ENCODE measurements around the gene BLOC1S6. TPM values are rescaled to one million over a fixed set of nuclear protein-coding genes. Genes with fewer than 3 reads are reported as not detected.

The BLOC1S6 gene, protein sequence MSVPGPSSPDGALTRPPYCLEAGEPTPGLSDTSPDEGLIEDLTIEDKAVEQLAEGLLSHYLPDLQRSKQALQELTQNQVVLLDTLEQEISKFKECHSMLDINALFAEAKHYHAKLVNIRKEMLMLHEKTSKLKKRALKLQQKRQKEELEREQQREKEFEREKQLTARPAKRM
- 43.9 TPM for total RNA-seq

DNA sequence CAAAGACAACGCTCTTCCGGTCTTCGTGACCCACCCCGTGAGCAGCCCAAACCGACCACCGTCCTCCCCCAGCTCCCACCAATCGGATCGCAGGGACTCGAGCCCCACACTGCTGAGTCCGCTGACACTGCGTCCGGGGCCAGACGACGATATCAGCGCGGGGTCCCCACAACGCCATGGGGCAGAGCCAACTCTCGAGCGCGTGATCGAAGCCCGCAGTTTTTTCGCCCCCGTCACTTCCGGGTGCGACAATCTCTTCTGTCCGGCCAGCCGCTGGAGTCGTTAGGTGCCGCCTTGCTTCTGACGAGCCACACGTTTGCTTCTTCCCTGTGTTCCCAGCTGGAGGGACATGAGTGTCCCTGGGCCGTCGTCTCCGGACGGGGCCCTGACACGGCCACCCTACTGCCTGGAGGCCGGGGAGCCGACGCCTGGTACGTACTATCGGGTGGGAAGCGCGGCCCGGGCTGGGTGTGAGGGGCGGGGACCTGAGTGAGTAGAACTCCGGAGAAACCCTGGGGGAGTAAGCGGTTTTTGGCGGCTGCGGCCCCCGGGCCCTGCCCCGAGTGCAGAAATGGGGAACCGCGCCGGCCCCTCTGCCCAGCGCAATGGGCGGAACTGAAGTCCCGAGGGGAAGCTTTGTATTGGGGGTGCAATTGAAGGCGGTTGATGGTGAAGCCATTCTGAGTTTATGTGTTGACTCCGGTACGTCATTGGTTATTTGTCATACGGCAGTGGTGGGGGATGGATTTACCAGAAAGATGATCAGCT lies at the start of gene BLOC1S6:
Gene BLOC1S6, plus strand, starts transcription at position 285 of the 768 bp plus-strand sequence. Its CDS starts 65 bp downstream, at position 350.

DNA sequence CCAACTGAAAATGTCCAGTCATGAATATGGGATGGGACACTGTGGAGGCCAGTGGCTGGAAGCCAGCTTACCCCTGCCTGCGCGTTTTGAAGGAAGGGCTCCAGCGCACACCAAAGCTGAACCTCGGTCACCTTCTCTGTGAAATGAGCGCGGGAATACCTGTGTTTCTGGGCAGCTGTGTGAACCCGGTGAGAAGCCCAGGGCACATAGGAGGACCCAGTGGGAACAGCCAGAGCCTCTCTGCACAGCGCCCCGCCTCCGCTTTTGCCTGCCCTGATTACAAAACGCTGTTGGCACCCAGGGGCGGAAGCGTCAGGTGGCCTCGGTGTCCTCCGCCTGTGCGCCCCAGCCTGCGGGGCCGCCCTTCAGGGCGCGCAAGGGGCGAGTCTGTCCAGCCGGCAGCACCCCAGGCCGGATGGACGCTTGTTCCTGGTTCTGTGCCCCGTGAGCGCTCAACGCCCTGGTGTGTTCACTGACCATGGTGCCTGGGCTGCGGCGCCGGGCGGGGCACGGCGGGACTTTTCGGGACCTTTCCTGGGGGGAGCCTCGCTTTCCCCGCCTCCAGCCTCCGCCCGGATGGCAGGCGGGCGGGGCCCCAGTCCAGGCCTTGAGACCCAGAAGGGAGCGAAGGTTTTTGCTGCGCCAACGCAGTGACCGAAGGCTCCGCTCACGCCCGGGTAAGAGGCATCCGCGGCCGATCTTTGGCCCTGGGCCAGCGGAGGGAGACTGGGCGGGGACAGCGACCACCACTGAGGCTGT lies 47.4 kb downstream of the BLOC1S6 start, which contains the start of gene SQOR:
Gene SQOR, plus strand, starts transcription at position 598 of the 759 bp plus-strand sequence. CDS start 23,895 bp downstream, outside the sequence.

Small RNA genes within 50 kb of the gene (small RNA-seq; reads per million reads assigned to genes)
- gene DPPA5P2 (ENCODE audit: low replicate concordance) (not detected), gene RF00019 (ENCODE audit: low replicate concordance) (not detected)

Other genes with a start within 250 kb of the BLOC1S6 start
- gene GATM, start 208.8 kb upstream of the BLOC1S6 start, total RNA-seq: 269 TPM
- gene SLC30A4, start 64.6 kb upstream of the BLOC1S6 start, total RNA-seq: 9.6 TPM
- 14.3 TPM for gene SQOR, start 47.6 kb downstream of the BLOC1S6 start, total RNA-seq